Measurements from ENCODE around the gene SLC6A18.
"Not testable (repeated sequence)": the region's sequence is repeated elsewhere in the genome, so short reads cannot be mapped to it uniquely, and the experiment has no call there.

The SLC6A18 gene

GRCh38 chr5:1270933-1271914, 46.0 kb downstream of the SLC6A18 start:
- H3K4me1 ChIP-seq (ENCODE audit: control insufficient read depth in 5 of 5, insufficient read depth in 5 of 5, low read length in 5 of 5), result no peaks in the 10 kb centered on the region
- no peak overlapping the region for H3K27ac ChIP-seq (ENCODE audit: low read depth, low read length)
- no peaks in the 10 kb centered on the region for H3K36me3 ChIP-seq (ENCODE audit: control insufficient read depth in 5 of 5, insufficient read depth in 5 of 5, low read length in 5 of 5)
- no peaks in the 10 kb centered on the region for H3K9me3 ChIP-seq (ENCODE audit: control insufficient read depth in 5 of 5, low read length in 5 of 5)
- no peak overlapping the region for H3K9ac ChIP-seq (ENCODE audit: low read length in 5 of 5)
- peaks cover 0 to 5% (median 2%) of the 10 kb centered on the region in 5 donors for H3K27me3 ChIP-seq (ENCODE audit: control insufficient read depth in 5 of 5, insufficient read depth in 4 of 5, low read length in 5 of 5)
- no peak overlapping the region for H3K4me3 ChIP-seq (ENCODE audit: low read depth in 1 of 5, low read length in 5 of 5)

GRCh38 chr5:1272201-1272600, 47.0 kb downstream of the SLC6A18 start:
- Histone ChIP-seq H3K27me3 (ENCODE audit: control insufficient read depth in 5 of 5, insufficient read depth in 4 of 5, low read length in 5 of 5) (peaks cover 0 to 5% (median 2%) of the 10 kb centered on the region in 5 donors), H3K36me3 (ENCODE audit: control insufficient read depth in 5 of 5, insufficient read depth in 5 of 5, low read length in 5 of 5) (no peaks in the 10 kb centered on the region), H3K4me1 (ENCODE audit: control insufficient read depth in 5 of 5, insufficient read depth in 5 of 5, low read length in 5 of 5) (no peaks in the 10 kb centered on the region), H3K4me3 (ENCODE audit: low read depth in 1 of 5, low read length in 5 of 5) (no peak overlapping the region), H3K9me3 (ENCODE audit: control insufficient read depth in 5 of 5, low read length in 5 of 5) (no peaks in the 10 kb centered on the region), H3K27ac (ENCODE audit: low read depth, low read length) (no peak overlapping the region), H3K9ac (ENCODE audit: low read length in 5 of 5) (no peak overlapping the region)

GRCh38 chr5:1273745-1274144, 48.6 kb downstream of the SLC6A18 start:
- H3K36me3 ChIP-seq (ENCODE audit: control insufficient read depth in 5 of 5, insufficient read depth in 5 of 5, low read length in 5 of 5), result no peaks in the 10 kb centered on the region

GRCh38 chr5:1274471-1274870, 49.3 kb downstream of the SLC6A18 start:
- no peaks in the 10 kb centered on the region for H3K4me1 ChIP-seq (ENCODE audit: control insufficient read depth in 5 of 5, insufficient read depth in 5 of 5, low read length in 5 of 5)
- H3K9ac ChIP-seq (ENCODE audit: low read length in 5 of 5), result no peak overlapping the region
- no peak overlapping the region for H3K4me3 ChIP-seq (ENCODE audit: low read depth in 1 of 5, low read length in 5 of 5)
- H3K27me3 ChIP-seq (ENCODE audit: control insufficient read depth in 5 of 5, insufficient read depth in 4 of 5, low read length in 5 of 5), result peaks cover 0 to 5% (median 2%) of the 10 kb centered on the region in 5 donors
- H3K36me3 ChIP-seq (ENCODE audit: control insufficient read depth in 5 of 5, insufficient read depth in 5 of 5, low read length in 5 of 5), result no peaks in the 10 kb centered on the region
- peaks cover 0 to 11% (median 9%) of the 10 kb centered on the region in 5 donors for H3K9me3 ChIP-seq (ENCODE audit: control insufficient read depth in 5 of 5, low read length in 5 of 5)
- H3K27ac ChIP-seq (ENCODE audit: low read depth, low read length), result no peak overlapping the region

More at GRCh38 chr5:1273745-1274144, 48.6 kb downstream of the SLC6A18 start:
- no peak overlapping the region for H3K27ac ChIP-seq (ENCODE audit: low read depth, low read length)
- no peaks in the 10 kb centered on the region for H3K4me1 ChIP-seq (ENCODE audit: control insufficient read depth in 5 of 5, insufficient read depth in 5 of 5, low read length in 5 of 5)
- H3K9me3 ChIP-seq (ENCODE audit: control insufficient read depth in 5 of 5, low read length in 5 of 5), result peaks cover 0 to 8% (median 7%) of the 10 kb centered on the region in 5 donors
- H3K4me3 ChIP-seq (ENCODE audit: low read depth in 1 of 5, low read length in 5 of 5), result no peak overlapping the region
- peaks cover 0 to 5% (median 2%) of the 10 kb centered on the region in 5 donors for H3K27me3 ChIP-seq (ENCODE audit: control insufficient read depth in 5 of 5, insufficient read depth in 4 of 5, low read length in 5 of 5)
- no peak overlapping the region for H3K9ac ChIP-seq (ENCODE audit: low read length in 5 of 5)

DNA sequence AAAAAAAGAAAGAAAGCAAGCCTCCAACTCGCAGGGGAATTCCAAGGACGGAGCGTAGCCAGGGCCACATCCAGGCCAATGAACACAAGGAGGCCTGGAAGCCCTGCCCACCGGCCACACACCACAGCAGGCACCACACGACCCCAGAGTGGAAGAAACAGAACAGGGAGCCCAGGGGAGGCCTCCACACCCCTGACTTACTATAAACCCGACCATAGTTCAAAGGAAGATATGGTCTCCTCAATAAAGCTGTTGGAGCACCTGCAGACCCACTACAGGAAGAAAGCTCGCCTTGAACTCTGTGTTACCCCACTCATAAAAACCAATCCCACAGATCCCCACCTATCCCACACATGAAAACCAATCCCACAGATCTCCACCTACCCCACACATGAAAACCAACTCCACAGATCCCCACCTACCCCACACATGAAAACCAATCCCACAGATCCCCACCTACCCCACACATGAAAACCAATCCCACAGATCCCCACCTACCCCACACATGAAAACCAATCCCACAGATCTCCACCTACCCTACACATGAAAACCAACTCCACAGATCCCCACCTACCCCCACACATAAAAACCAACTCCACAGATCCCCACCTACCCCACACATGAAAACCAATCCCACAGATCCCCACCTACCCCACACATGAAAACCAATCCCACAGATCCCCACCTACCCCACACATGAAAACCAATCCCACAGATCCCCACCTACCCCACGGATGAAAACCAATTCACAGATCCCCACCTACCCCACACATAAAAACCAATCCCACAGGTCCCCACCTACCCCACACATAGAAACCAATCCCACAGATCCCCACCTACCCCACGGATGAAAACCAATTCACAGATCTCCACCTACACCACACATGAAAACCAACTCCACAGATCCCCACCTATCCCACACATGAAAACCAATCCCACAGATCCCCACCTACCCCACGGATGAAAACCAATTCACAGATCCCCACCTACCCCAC, 50.5 kb downstream of the SLC6A18 start:
- not testable (repeated sequence) for H3K4me3 ChIP-seq (ENCODE audit: low read depth in 1 of 5, low read length in 5 of 5); H3K36me3 ChIP-seq (ENCODE audit: control insufficient read depth in 5 of 5, insufficient read depth in 5 of 5, low read length in 5 of 5); H3K9ac ChIP-seq (ENCODE audit: low read length in 5 of 5); H3K27me3 ChIP-seq (ENCODE audit: control insufficient read depth in 5 of 5, insufficient read depth in 4 of 5, low read length in 5 of 5); H3K4me1 ChIP-seq (ENCODE audit: control insufficient read depth in 5 of 5, insufficient read depth in 5 of 5, low read length in 5 of 5); H3K27ac ChIP-seq (ENCODE audit: low read depth, low read length)
- peaks cover 0 to 11% (median 9%) of the 10 kb centered on the region in 5 donors for H3K9me3 ChIP-seq (ENCODE audit: control insufficient read depth in 5 of 5, low read length in 5 of 5)

DNA sequence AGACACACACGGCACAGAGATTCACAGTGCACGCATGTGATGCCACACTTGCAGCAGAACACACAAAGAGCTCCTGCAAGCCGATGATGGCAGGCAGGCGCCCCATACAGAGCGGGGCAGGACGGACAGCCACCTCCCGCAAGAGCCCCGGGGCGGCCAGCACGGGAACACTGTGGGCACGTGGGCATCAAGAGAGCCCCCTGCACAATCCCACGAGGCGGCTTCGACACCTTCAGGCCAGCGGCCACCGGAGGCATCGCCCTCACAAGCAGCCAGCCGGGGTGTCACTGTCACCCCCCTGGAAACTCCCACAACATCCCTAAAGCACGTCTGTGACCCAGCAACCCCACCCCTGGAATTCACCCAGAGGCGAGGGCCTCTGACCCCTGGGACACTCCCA, 51.7 kb downstream of the SLC6A18 start:
- H3K27me3 ChIP-seq (ENCODE audit: control insufficient read depth in 5 of 5, insufficient read depth in 4 of 5, low read length in 5 of 5), result peaks cover 0 to 5% (median 2%) of the 10 kb centered on the region in 5 donors
- H3K36me3 ChIP-seq (ENCODE audit: control insufficient read depth in 5 of 5, insufficient read depth in 5 of 5, low read length in 5 of 5), result no peaks in the 10 kb centered on the region
- H3K4me1 ChIP-seq (ENCODE audit: control insufficient read depth in 5 of 5, insufficient read depth in 5 of 5, low read length in 5 of 5), result no peaks in the 10 kb centered on the region
- no peak overlapping the region for H3K9ac ChIP-seq (ENCODE audit: low read length in 5 of 5)
- H3K9me3 ChIP-seq (ENCODE audit: control insufficient read depth in 5 of 5, low read length in 5 of 5), result peaks cover 0 to 11% (median 9%) of the 10 kb centered on the region in 5 donors
- no peak overlapping the region for H3K27ac ChIP-seq (ENCODE audit: low read depth, low read length)
- H3K4me3 ChIP-seq (ENCODE audit: low read depth in 1 of 5, low read length in 5 of 5), result no peak overlapping the region

- Histone ChIP-seq H3K4me3 (ENCODE audit: low read depth in 1 of 5, low read length in 5 of 5) (no peak overlapping the region), H3K27me3 (ENCODE audit: control insufficient read depth in 5 of 5, insufficient read depth in 4 of 5, low read length in 5 of 5) (peaks cover 0 to 5% (median 2%) of the 10 kb centered on the region in 5 donors), H3K9me3 (ENCODE audit: control insufficient read depth in 5 of 5, low read length in 5 of 5) (peaks cover 0 to 11% (median 9%) of the 10 kb centered on the region in 5 donors), H3K4me1 (ENCODE audit: control insufficient read depth in 5 of 5, insufficient read depth in 5 of 5, low read length in 5 of 5) (no peaks in the 10 kb centered on the region), H3K27ac (ENCODE audit: low read depth, low read length) (no peak overlapping the region), H3K36me3 (ENCODE audit: control insufficient read depth in 5 of 5, insufficient read depth in 5 of 5, low read length in 5 of 5) (no peaks in the 10 kb centered on the region), H3K9ac (ENCODE audit: low read length in 5 of 5) (no peak overlapping the region)
Measured at GRCh38 chr5:1277331-1277730, 52.1 kb downstream of the SLC6A18 start.

DNA sequence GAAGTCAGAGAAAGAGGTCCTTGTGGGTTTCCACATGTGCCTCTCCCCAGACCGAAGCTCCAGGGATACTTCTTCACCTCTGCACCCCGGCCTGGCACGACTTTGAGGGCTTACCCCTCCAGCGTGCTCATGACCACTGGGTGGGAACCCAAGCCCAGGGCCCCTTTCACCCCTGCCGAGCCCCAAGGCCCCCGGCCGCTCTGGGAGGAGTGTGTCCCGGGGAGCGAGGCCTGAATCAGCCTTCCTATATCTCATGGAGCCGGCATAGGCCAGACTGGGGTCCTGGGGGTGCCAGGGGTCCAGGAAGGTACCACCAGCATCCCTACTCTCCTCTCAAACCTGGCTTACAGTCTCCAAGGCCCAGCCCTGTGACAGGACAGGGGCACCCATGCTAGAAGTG, 52.6 kb downstream of the SLC6A18 start:
- Histone ChIP-seq H3K9ac (ENCODE audit: low read length in 5 of 5) (no peak overlapping the region), H3K36me3 (ENCODE audit: control insufficient read depth in 5 of 5, insufficient read depth in 5 of 5, low read length in 5 of 5) (no peaks in the 10 kb centered on the region), H3K4me3 (ENCODE audit: low read depth in 1 of 5, low read length in 5 of 5) (no peak overlapping the region), H3K9me3 (ENCODE audit: control insufficient read depth in 5 of 5, low read length in 5 of 5) (peaks cover 0 to 11% (median 9%) of the 10 kb centered on the region in 5 donors), H3K27ac (ENCODE audit: low read depth, low read length) (no peak overlapping the region), H3K27me3 (ENCODE audit: control insufficient read depth in 5 of 5, insufficient read depth in 4 of 5, low read length in 5 of 5) (peaks cover 0 to 5% (median 2%) of the 10 kb centered on the region in 5 donors), H3K4me1 (ENCODE audit: control insufficient read depth in 5 of 5, insufficient read depth in 5 of 5, low read length in 5 of 5) (no peaks in the 10 kb centered on the region)

GRCh38 chr5:1278216-1278615, 53.0 kb downstream of the SLC6A18 start:
- peaks cover 0 to 11% (median 9%) of the 10 kb centered on the region in 5 donors for H3K9me3 ChIP-seq (ENCODE audit: control insufficient read depth in 5 of 5, low read length in 5 of 5)

More at GRCh38 chr5:1278216-1278615, 53.0 kb downstream of the SLC6A18 start:
- H3K4me1 ChIP-seq (ENCODE audit: control insufficient read depth in 5 of 5, insufficient read depth in 5 of 5, low read length in 5 of 5), result no peaks in the 10 kb centered on the region
- no peak overlapping the region for H3K4me3 ChIP-seq (ENCODE audit: low read depth in 1 of 5, low read length in 5 of 5)
- H3K27ac ChIP-seq (ENCODE audit: low read depth, low read length), result no peak overlapping the region
- no peaks in the 10 kb centered on the region for H3K36me3 ChIP-seq (ENCODE audit: control insufficient read depth in 5 of 5, insufficient read depth in 5 of 5, low read length in 5 of 5)
- peaks cover 0 to 5% (median 2%) of the 10 kb centered on the region in 5 donors for H3K27me3 ChIP-seq (ENCODE audit: control insufficient read depth in 5 of 5, insufficient read depth in 4 of 5, low read length in 5 of 5)
- no peak overlapping the region for H3K9ac ChIP-seq (ENCODE audit: low read length in 5 of 5)
